Natural killer cell treated with Interleukin-12 subunit alpha and Interleukin-12 subunit beta and Interleukin-15 and Interleukin-18, amount 100 ng/mL, for 72 hours (primary cell): ENCODE data around the gene THAP5. TPM values are rescaled to one million over a fixed set of nuclear protein-coding genes. Genes with fewer than 3 reads are reported as not detected.

Experiments
- ATAC-seq, 2 donors: fragments of 150-1000 bp; cut with Tn5 transposase in 1 of 2; sonication (Bioruptor Pico), chemical (Tn5 transposase) in 1 of 2; 2 replicates each; pipeline ENCODE4 v1.10.0; 2021
- DNase-seq: peaks from one replicate; pipeline ENCODE4 v3.0.0; 2022; ENCODE audit warnings: low spot score
- H3K27ac Mint-ChIP-seq, 2 donors: 1 replicate in 1 of 2; 2 replicates in 1 of 2; pipeline ENCODE4 v1.8.0; 2022; ENCODE audit warnings: mixed read lengths in 2 of 2, mild to moderate bottlenecking in 1 of 2, moderate library complexity in 1 of 2
- H3K27me3 Mint-ChIP-seq, 2 donors: 1 replicate in 1 of 2; 2 replicates in 1 of 2; pipeline ENCODE4 v1.8.0; 2022; ENCODE audit warnings: mixed read lengths in 2 of 2
- H3K36me3 Mint-ChIP-seq: one replicate; pipeline ENCODE4 v1.8.0; 2022; ENCODE audit warnings: mixed read lengths
- H3K4me1 Mint-ChIP-seq, 2 donors: 1 replicate in 1 of 2; 2 replicates in 1 of 2; pipeline ENCODE4 v1.8.0; 2022; ENCODE audit warnings: low read depth in 2 of 2, mixed read lengths in 2 of 2, mild to moderate bottlenecking in 1 of 2
- H3K4me3 Mint-ChIP-seq: one replicate; pipeline ENCODE4 v1.8.0; 2022; ENCODE audit warnings: mixed read lengths
- H3K9me3 Mint-ChIP-seq: 2 replicates; pipeline ENCODE4 v1.8.0; 2022; ENCODE audit warnings: mixed read lengths
- total RNA-seq, 2 donors: library from RNA; stranded (reverse); gene quantifications; one replicate each; pipeline ENCODE4 v1.2.3, GENCODE V29; 2022

The THAP5 gene
- total RNA-seq, 2 donors from 2014 or later, result 22.8 to 23.5 TPM

DNA sequence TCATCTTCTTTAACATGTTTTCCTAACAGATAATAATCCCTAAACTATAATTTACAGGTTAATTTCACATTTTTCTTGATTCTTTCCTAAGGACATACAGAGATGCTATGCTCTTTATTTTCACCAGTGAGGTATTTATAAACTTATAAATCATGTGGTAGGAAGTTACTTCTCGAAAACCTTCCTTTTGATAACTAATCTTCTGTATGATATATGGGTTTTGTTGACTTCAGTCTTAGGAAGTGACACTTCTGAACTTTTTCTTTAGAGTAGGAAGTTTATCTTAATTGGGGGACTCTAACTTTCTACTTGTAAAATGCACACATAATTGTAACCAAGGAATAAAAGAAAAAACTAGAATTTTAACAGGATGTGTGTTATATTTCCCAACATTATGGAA lies 33.8 kb downstream of the THAP5 start:
- Mint-ChIP-seq H3K27me3 (peaks cover 12 to 21% of the 10 kb centered on the region in 2 donors), H3K4me1 (no peaks in the 10 kb centered on the region), H3K4me3 (no peak overlapping the region), H3K9me3 (no peaks in the 10 kb centered on the region), H3K27ac (no peak overlapping the region), H3K36me3 (no peaks in the 10 kb centered on the region)
- DNase-seq (no peak), ATAC-seq (no peak)

GRCh38 chr7:108535257-108535656 lies 34.2 kb downstream of the THAP5 start:
- H3K27ac Mint-ChIP-seq, result no peak overlapping the region
- H3K27me3 Mint-ChIP-seq, result peaks cover 16 to 24% of the 10 kb centered on the region in 2 donors
- no peak overlapping the region for H3K4me3 Mint-ChIP-seq
- no peaks in the 10 kb centered on the region for H3K9me3 Mint-ChIP-seq
- no peak for DNase-seq
- no peak for ATAC-seq
- no peaks in the 10 kb centered on the region for H3K4me1 Mint-ChIP-seq
- no peaks in the 10 kb centered on the region for H3K36me3 Mint-ChIP-seq

GRCh38 chr7:108533712-108534111 lies 35.8 kb downstream of the THAP5 start:
- H3K4me1 Mint-ChIP-seq, result no peaks in the 10 kb centered on the region

DNA sequence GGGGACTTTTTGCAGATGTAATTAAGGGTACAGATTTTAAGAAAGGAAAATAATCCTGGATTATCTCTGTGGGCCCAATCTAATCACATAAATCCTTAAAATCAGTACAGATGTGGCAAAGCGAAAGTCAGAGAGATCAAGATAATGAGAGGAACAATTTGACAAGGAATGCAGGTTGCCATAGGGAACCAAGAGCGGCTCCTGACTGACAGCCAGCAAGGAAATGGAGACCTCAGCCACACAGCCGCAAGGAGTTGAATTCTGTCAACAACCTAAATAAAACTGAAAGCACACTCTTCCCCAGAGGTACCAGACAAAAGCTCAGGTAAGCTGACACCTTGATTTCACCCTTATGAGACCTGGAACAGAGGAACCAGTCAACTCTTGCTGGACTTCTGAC lies 40.2 kb downstream of the THAP5 start:
- Mint-ChIP-seq H3K36me3 (no peaks in the 10 kb centered on the region), H3K9me3 (no peaks in the 10 kb centered on the region), H3K4me3 (no peak overlapping the region), H3K27me3 (peaks cover 10 to 13% of the 10 kb centered on the region in 2 donors), H3K4me1 (peaks cover 4 to 9% of the 10 kb centered on the region in 2 donors), H3K27ac (no peak overlapping the region)
- ATAC-seq (no peak), DNase-seq (no peak)

More at GRCh38 chr7:108533712-108534111, 35.8 kb downstream of the THAP5 start:
- H3K4me3 Mint-ChIP-seq, result no peak overlapping the region
- ATAC-seq (no peak), DNase-seq (no peak)
- no peaks in the 10 kb centered on the region for H3K9me3 Mint-ChIP-seq
- peaks cover 19 to 25% of the 10 kb centered on the region in 2 donors for H3K27me3 Mint-ChIP-seq
- H3K27ac Mint-ChIP-seq, result no peak overlapping the region
- H3K36me3 Mint-ChIP-seq, result no peaks in the 10 kb centered on the region

DNA sequence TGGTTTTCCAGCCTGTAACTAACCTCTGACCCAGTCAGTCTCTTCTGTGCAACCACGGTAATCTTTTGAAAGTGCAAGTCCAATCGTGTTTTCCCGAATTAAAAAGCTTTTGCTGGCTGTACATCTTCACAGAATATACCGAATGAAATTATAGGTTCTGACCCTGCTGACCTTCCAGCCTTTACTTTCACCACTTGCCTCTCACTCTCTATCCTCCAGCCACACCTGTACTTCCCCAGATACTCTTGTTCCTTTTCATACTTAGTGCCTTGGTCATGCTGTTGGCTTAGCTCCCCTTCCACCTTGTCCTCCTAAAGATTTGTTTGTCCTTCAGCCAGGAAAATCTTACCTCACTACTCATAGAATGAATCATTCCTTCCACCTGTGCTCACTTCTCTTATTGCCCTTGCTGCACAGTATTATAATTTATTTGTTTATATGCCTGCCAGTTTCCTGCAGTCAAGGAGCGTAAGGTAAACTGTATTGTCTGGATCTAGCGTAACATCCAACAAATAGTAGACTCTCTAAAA lies 41.3 kb downstream of the THAP5 start:
- no peak for ATAC-seq
- peaks cover 14 to 19% of the 10 kb centered on the region in 2 donors for H3K4me1 Mint-ChIP-seq
- no peaks in the 10 kb centered on the region for H3K9me3 Mint-ChIP-seq
- no peak for DNase-seq
- peaks cover 7 to 11% of the 10 kb centered on the region in 2 donors for H3K27me3 Mint-ChIP-seq
- peak overlapping the region in 1 of 2 donors; percentile 26 for H3K27ac Mint-ChIP-seq
- peak overlapping the region; percentile 5 for H3K4me3 Mint-ChIP-seq
- H3K36me3 Mint-ChIP-seq, result no peaks in the 10 kb centered on the region

DNA sequence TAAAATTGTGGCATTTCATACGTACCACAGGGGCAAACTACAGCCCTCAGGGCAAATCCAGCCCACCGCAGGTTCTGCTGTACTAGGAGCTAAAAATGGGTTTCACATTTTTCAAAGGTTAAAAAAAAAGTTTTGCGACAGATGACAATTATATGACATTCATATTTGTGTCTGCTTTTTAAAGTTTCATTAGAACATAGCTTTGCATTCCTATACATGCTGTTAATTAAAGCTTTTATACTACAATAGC lies 42.8 kb downstream of the THAP5 start:
- Mint-ChIP-seq H3K4me3 (peak overlapping the region; percentile 94), H3K9me3 (no peaks in the 10 kb centered on the region), H3K27ac (peak overlapping the region; percentile 94 to 98), H3K36me3 (no peaks in the 10 kb centered on the region), H3K4me1 (peaks cover 21 to 27% of the 10 kb centered on the region in 2 donors), H3K27me3 (peaks cover 4 to 7% of the 10 kb centered on the region in 2 donors)
- DNase-seq (no peak), ATAC-seq (no peak)

DNA sequence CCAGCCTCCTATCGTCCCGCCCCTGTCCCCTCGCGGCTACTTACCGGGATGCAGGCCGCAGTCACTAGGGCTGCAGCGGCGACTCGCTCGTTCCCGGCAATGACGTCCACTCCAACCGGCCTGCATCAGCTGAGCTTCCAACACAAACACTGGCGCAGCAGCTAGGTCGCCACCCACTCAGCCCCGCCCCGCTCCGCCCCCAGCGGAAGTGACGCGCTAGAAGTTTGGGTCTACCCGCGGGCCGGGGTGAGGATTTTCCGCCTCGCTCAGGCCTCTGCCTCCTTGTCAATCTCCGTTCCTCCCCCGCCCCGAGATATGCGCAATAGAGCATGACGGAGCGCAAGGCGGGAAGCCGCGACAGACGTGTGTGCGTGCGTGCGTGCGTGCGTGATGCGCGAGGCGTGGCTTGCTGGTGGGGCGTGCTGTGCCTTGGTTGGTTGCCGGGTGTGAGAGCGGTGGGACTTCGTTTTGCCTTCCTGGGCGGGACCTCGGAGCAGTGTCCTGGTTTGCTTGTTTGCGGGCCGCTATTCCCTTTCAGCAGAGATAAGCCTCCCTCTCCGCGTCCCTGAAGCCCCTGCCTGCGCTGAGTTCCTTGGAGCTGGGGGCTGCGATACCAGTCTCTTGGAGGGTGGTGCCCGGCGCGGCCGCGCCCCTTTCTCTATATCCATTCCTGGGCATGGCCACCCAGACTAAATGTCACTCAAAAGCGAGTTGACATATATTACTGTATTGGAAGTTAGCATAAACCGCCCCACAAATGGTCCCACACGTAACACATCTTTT lies 43.3 kb downstream of the THAP5 start, which contains the start of gene PNPLA8:
Gene PNPLA8 (minus strand): TSS at position 151 of the 783 bp plus-strand sequence. CDS start 10,644 bp downstream, outside the sequence.
- peak within 1 kb of the TSS; percentile 94 for H3K4me3 Mint-ChIP-seq
- ATAC-seq (peak; percentile 96), DNase-seq (peak; percentile 100)
- H3K36me3 Mint-ChIP-seq, result peaks cover 5% of the 10 kb centered on the region
- H3K27ac Mint-ChIP-seq, result peak within 1 kb of the TSS; percentile 94 to 98
- no peaks in the 10 kb centered on the region for H3K9me3 Mint-ChIP-seq
- peaks cover 4 to 7% of the 10 kb centered on the region in 2 donors for H3K27me3 Mint-ChIP-seq
- peaks cover 26 to 32% of the 10 kb centered on the region in 2 donors for H3K4me1 Mint-ChIP-seq

DNA sequence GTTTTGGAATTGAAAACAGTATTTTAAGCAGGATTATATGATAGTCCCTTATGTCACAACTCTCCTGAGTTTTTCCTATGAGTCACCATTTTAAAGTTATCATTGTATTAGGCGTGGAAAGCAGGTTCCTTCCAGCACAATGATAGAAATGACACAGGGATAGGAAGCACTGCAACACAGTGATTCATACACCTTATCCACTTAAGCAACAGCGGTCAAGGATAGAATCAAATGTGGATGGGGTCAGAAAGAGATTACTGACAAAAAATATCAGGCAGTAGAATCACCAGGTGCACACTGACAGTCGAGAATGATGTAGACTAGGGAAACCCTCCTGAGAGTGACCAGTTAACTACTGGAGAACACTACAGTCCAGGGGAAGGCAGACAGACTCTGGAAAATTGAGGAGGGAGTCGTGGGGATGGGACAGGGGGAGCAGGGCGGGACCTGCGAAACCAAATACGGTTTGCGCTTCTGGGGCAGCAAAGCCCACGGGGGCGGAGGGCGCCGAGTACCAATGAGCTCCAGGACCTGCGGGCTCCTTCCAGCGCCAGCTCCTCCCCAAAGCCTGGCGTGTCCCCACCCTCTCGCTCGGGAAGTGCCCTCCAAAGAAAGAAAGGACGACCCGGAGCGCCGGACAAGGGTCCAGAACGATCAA lies 44.0 kb downstream of the THAP5 start:
- DNase-seq (no peak), ATAC-seq (peak; percentile 62 to 73)
- Mint-ChIP-seq H3K36me3 (peaks cover 6% of the 10 kb centered on the region), H3K4me1 (peaks cover 27 to 36% of the 10 kb centered on the region in 2 donors), H3K27ac (peak overlapping the region; percentile 94 to 98), H3K9me3 (no peaks in the 10 kb centered on the region), H3K4me3 (peak overlapping the region; percentile 94), H3K27me3 (peaks cover 3 to 5% of the 10 kb centered on the region in 2 donors)

DNA sequence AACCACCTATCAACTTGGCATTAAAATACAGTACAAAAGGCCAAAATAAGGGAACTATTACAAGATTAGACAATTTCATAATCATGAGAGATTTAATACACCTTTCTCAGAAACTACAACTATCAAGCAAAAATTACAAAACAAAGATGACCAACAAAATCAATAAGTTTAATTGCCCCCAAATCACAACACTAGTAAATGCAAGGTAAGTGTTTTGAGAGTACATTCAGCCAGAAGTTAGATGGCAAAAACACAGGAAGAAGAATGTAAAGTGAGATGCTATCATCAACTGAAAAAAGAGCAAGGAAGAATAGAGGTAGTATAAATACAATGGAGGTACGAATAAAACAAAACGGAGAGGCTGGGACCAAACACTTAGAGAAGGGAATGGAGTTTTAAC lies 46.7 kb downstream of the THAP5 start:
- Mint-ChIP-seq H3K27ac (peak overlapping the region in 1 of 2 donors; percentile 3), H3K36me3 (peaks cover 21% of the 10 kb centered on the region), H3K4me3 (peak overlapping the region; percentile 17), H3K4me1 (peaks cover 31 to 48% of the 10 kb centered on the region in 2 donors), H3K9me3 (no peaks in the 10 kb centered on the region), H3K27me3 (no peaks in the 10 kb centered on the region)
- ATAC-seq (no peak), DNase-seq (no peak)

- Mint-ChIP-seq H3K9me3 (no peaks in the 10 kb centered on the region), H3K36me3 (peaks cover 21% of the 10 kb centered on the region), H3K4me1 (peaks cover 16 to 28% of the 10 kb centered on the region in 2 donors), H3K4me3 (no peak overlapping the region), H3K27ac (no peak overlapping the region), H3K27me3 (no peaks in the 10 kb centered on the region)
- no peak for DNase-seq
- ATAC-seq, result no peak
These were observed 51.6 kb downstream of the THAP5 start for GRCh38 chr7:108517951-108518350.

GRCh38 chr7:108515630-108516029 lies 53.9 kb downstream of the THAP5 start:
- Mint-ChIP-seq H3K9me3 (no peaks in the 10 kb centered on the region), H3K36me3 (peaks cover 21% of the 10 kb centered on the region)

GRCh38 chr7:108515013-108515412 lies 54.5 kb downstream of the THAP5 start:
- DNase-seq (no peak), ATAC-seq (no peak)
- H3K36me3 Mint-ChIP-seq, result peaks cover 24% of the 10 kb centered on the region
- no peaks in the 10 kb centered on the region for H3K9me3 Mint-ChIP-seq
- peaks cover 0 to 9% of the 10 kb centered on the region in 2 donors for H3K4me1 Mint-ChIP-seq
- no peak overlapping the region for H3K4me3 Mint-ChIP-seq
- no peak overlapping the region for H3K27ac Mint-ChIP-seq
- no peaks in the 10 kb centered on the region for H3K27me3 Mint-ChIP-seq

More at GRCh38 chr7:108515630-108516029, 53.9 kb downstream of the THAP5 start:
- no peak overlapping the region for H3K27ac Mint-ChIP-seq
- no peak for ATAC-seq
- no peaks in the 10 kb centered on the region for H3K27me3 Mint-ChIP-seq
- DNase-seq, result no peak
- peaks cover 3 to 13% of the 10 kb centered on the region in 2 donors for H3K4me1 Mint-ChIP-seq
- H3K4me3 Mint-ChIP-seq, result no peak overlapping the region
